GM12878 (cell line): ENCODE measurements around the gene CC2D2B. TPM values are rescaled to one million over a fixed set of nuclear protein-coding genes. Genes with fewer than 3 reads are reported as not detected.

ENCODE experiments used
- ATAC-seq: fragments of 200-7000 bp; cut with Tn5 transposase; 3 replicates; pipeline ENCODE4 v1.9.1; 2020; ENCODE audit warnings: mild to moderate bottlenecking, moderate library complexity
- BruUV-seq: library from RNA; stranded (reverse); fragments of 400-500 nt; replicated peaks from 2 replicates; lab custom pipeline; 2021; lab: Mats Ljungman, UMichigan
- CTCF ChIA-PET: fragments of 300-600 bp; sonication (Branson Sonifier 250); formaldehyde crosslinking; extraction: SDS; loops from one replicate; lab custom pipeline; 2021; ENCODE audit warnings: inconsistent platforms; lab: Yijun Ruan, JAX
- POLR2A ChIA-PET: fragments of 350-600 bp; formaldehyde crosslinking; extraction: SDS; loops from one replicate; lab custom pipeline; 2021; ENCODE audit warnings: inconsistent platforms; lab: Charles Lee
- RAD21 ChIA-PET: fragments of 300-600 bp; sonication (Branson Sonifier 250); formaldehyde crosslinking; loops from one replicate; lab custom pipeline; 2023; ENCODE audit warnings: antibody characterized with exemption; ENCODE audit not compliant: unreplicated experiment; lab: Charles Lee
- SMC1A ChIA-PET: fragments of 300-600 bp; sonication (Branson Sonifier 250); formaldehyde crosslinking; loops from one replicate; lab custom pipeline; 2023; ENCODE audit not compliant: unreplicated experiment, uncharacterized antibody; lab: Charles Lee
- DNase-seq: peaks from one replicate; pipeline ENCODE4 v3.0.0-alpha.2; 2011; ENCODE audit warnings: low read depth, low spot score
- FAIRE-seq: peaks from 3 replicates; lab custom pipeline; 2011; peaks lifted over from hg19 to GRCh38; lab: Jason Lieb, UNC
- H2AFZ ChIP-seq: 2 replicates; pipeline ENCODE4 v1.6.0; 2011; ENCODE audit warnings: low read depth, low read length, control low read depth; ENCODE audit not compliant: control insufficient read depth
- H3K27ac ChIP-seq: 2 replicates; pipeline ENCODE4 v1.5.1; 2011; ENCODE audit warnings: control low read depth; ENCODE audit not compliant: control insufficient read depth, insufficient read depth
- H3K27me3 ChIP-seq, 2 experiments: replicated peaks in 1 of 2; 2 replicates each; pipeline versions ENCODE4 v1.6.0 to v1.6.1; 2011; ENCODE audit warnings: low read length in 1 of 2; ENCODE audit not compliant: control insufficient read depth in 2 of 2, insufficient read depth in 2 of 2
- H3K36me3 ChIP-seq, 2 experiments: 2 replicates each; pipeline ENCODE4 v1.5.1; 2011; ENCODE audit warnings: low read length in 1 of 2; ENCODE audit not compliant: control insufficient read depth in 2 of 2, insufficient read depth in 2 of 2
- H3K4me1 ChIP-seq: 2 replicates; pipeline ENCODE4 v1.6.1; 2011; ENCODE audit warnings: mild to moderate bottlenecking, low read length, moderate library complexity, mixed read lengths; ENCODE audit not compliant: control insufficient read depth, insufficient read depth
- H3K4me2 ChIP-seq: 2 replicates; pipeline ENCODE4 v1.6.0; 2011; ENCODE audit warnings: control low read depth; ENCODE audit not compliant: control insufficient read depth, insufficient read depth
- H3K4me3 ChIP-seq: fragments of 200-600 bp; sonication (generic); 2 replicates; pipeline ENCODE4 v1.5.1; 2016
- H3K79me2 ChIP-seq: 2 replicates; pipeline ENCODE4 v1.6.0; 2011; ENCODE audit warnings: low read length; ENCODE audit not compliant: control insufficient read depth, insufficient read depth
- H3K9ac ChIP-seq: 2 replicates; pipeline ENCODE4 v1.8.0; 2011; ENCODE audit warnings: low read length, control low read depth, mixed read lengths; ENCODE audit not compliant: control insufficient read depth, insufficient read depth
- H3K9me3 ChIP-seq: replicated peaks from 3 replicates; pipeline ENCODE4 v1.5.1; 2011; ENCODE audit warnings: mild to moderate bottlenecking, low read length; ENCODE audit not compliant: control insufficient read depth, insufficient read depth
- H4K20me1 ChIP-seq: 2 replicates; pipeline ENCODE4 v1.6.0; 2011; ENCODE audit not compliant: control insufficient read depth, insufficient read depth
- ELK1 ChIP-seq: IDR thresholded peaks from 2 replicates; pipeline ENCODE4 v1.6.1; 2012; ENCODE audit warnings: low read depth, low read length, improper control_type of control experiment
- IRF3 ChIP-seq: fragments of 450-650 bp; IDR thresholded peaks from 2 replicates; pipeline ENCODE4 v1.6.1; 2014; ENCODE audit warnings: mild to moderate bottlenecking
- KDM1A ChIP-seq: fragments of 200-600 bp; sonication (generic); IDR thresholded peaks from 2 replicates; pipeline ENCODE4 v1.6.1; 2016; ENCODE audit warnings: borderline replicate concordance
- NBN ChIP-seq: fragments of 450-650 bp; IDR thresholded peaks from 2 replicates; pipeline ENCODE4 v1.6.1; 2016
- NKRF ChIP-seq: fragments of 450-650 bp; conservative IDR thresholded peaks from 2 replicates; pipeline ENCODE4 v1.6.1; 2017; ENCODE audit warnings: mild to moderate bottlenecking, moderate library complexity
- PAX5 ChIP-seq: IDR thresholded peaks from 2 replicates; pipeline ENCODE4 v1.6.1; 2011; ENCODE audit warnings: low read depth, low read length, borderline replicate concordance
- SIN3A ChIP-seq: IDR thresholded peaks from 2 replicates; pipeline ENCODE4 v1.6.1; 2012; ENCODE audit warnings: low read depth, low read length, improper control_type of control experiment
- ZBTB33 ChIP-seq: fragments of 450-650 bp; IDR thresholded peaks from 2 replicates; pipeline ENCODE4 v1.6.1; 2017; ENCODE audit warnings: mild to moderate bottlenecking
- ZNF274 ChIP-seq: IDR thresholded peaks from one replicate; pipeline ENCODE4 v1.8.0; 2011; ENCODE audit not compliant: insufficient read length, insufficient read depth
- ZZZ3 ChIP-seq: IDR thresholded peaks from 2 replicates; pipeline ENCODE4 v1.6.1; 2011; ENCODE audit warnings: low read depth; ENCODE audit not compliant: control insufficient read depth, insufficient read length
- WGBS: methylation state at CpG from one replicate; pipeline ENCODE4 v1.1.6; 2016; ENCODE audit warnings: low lambda C conversion rate; ENCODE audit not compliant: insufficient replicate concordance, insufficient coverage; ENCODE audit errors: missing lambda C conversion rate; 5-methylcytosine and 5-hydroxymethylcytosine counted together
- in situ Hi-C: fragments of 300-500 bp; cut with MboI; formaldehyde crosslinking; loops from 9 replicates; pipeline ENCODE4 v1.14.3; 2018; ENCODE audit warnings: mixed read lengths
- intact Hi-C: fragments of 100-400 bp; cut with micrococcal nuclease; formaldehyde crosslinking; loops from one replicate; pipeline ENCODE4 v1.14.2; 2022; ENCODE audit not compliant: unreplicated experiment
- polyA plus RNA-seq, 11 experiments: library from polyadenylated mRNA; depleted of rRNA in 4 of 11; unstranded in 6 of 11; stranded (reverse) in 5 of 11; fragments of >200 nt; fragmentation: Nextera tagmentation in 4 of 11; fragmentation: Illumina TruSeq in 1 of 11; extraction: Ambion mirVana in 4 of 11; extraction: Trizol in 1 of 11; gene quantifications; 1 replicate in 1 of 11; 2 replicates in 10 of 11; pipeline versions ENCODE4 v1.2.1 to v1.2.3, GENCODE V29; 2011 to 2016; ENCODE audit warnings: inconsistent platforms in 2 of 11, missing spikeins in 2 of 11, low read depth in 1 of 11
- total RNA-seq, 4 experiments: library from RNA; depleted of rRNA in 3 of 4; stranded (reverse); fragments of >200 nt in 3 of 4; fragmentation: Illumina TruSeq in 1 of 4; extraction: Trizol in 1 of 4; gene quantifications; 2 replicates each; pipeline versions ENCODE4 v1.2.1 to v1.2.3, GENCODE V29; 2013 to 2021
- TF ChIP-seq, protein P1 (sequence below): fragments of 450-650 bp; IDR thresholded peaks from 2 replicates; pipeline ENCODE4 v1.6.1; 2017; ENCODE audit warnings: antibody characterized with exemption, mild to moderate bottlenecking, moderate library complexity
- TF ChIP-seq, protein P2 (sequence below): IDR thresholded peaks from 2 replicates; pipeline ENCODE4 v1.6.1; 2012; ENCODE audit warnings: low read depth, low read length, improper control_type of control experiment
- TF ChIP-seq, protein P3 (sequence below): IDR thresholded peaks from 2 replicates; pipeline ENCODE4 v1.6.1; 2011; ENCODE audit warnings: borderline replicate concordance, low read depth, mild to moderate bottlenecking, moderate library complexity, low read length; ENCODE audit not compliant: insufficient read depth, poor library complexity, severe bottlenecking

Gene CC2D2B
- total and polyA plus RNA-seq, 10 of the 15 experiments (the other 5 are each of a cell fraction or from before 2014, with no cell fraction given): 0.42 to 2.8 (median 0.78) TPM

DNA sequence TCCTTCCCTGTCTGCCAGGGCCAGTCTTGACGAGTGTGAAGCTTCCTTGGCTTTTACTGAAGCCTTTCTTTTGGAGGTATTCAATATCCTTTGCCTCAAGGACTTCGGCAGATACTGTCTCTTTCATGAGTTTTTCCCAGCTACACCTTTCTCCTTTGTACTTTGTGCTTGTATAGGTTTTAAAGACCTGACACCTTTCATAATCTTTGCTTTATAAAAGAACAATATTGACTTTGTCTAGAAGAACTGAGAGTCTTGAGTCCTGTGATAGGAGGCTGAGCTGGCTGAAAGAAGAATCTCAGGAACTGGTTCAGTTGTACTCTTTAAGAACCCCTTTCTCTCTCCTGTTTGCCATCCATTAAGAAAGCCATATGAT, 41.3 kb upstream of the CC2D2B start:
- Histone ChIP-seq H3K4me3 (no peak overlapping the region), H3K9me3 (no peaks in the 10 kb centered on the region), H3K4me1 (peaks cover 9% of the 10 kb centered on the region; the same call in 1 of the 2 replicates), H4K20me1 (no peaks in the 10 kb centered on the region), H3K36me3 (peaks cover 34 to 39% of the 10 kb centered on the region in 2 experiments), H3K79me2 (no peaks in the 10 kb centered on the region), H3K27me3 (no peaks in the 10 kb centered on the region), H3K27ac (no peak overlapping the region), H3K4me2 (no peak overlapping the region), H3K9ac (no peak overlapping the region), H2AFZ (no peak overlapping the region)
- RAD21 ChIA-PET: interaction anchor here (5.1 kb wide), 1 partner anchor 172 kb away, joined by 108 read pairs; the partner anchor contains the start of gene TCTN3
- 100% methylated on average over 2 of the region's 2 CpGs for WGBS
- no peak for FAIRE-seq
- CTCF ChIA-PET: interaction anchor here (1.1 to 3.6 kb wide), 4 partner anchors 8 to 188 kb away, joined by 3 to 18 read pairs (median 10); partner anchors contain the start of gene TCTN3
- in situ Hi-C loops: no loop called here
- no TSS peak for BruUV-seq
- POLR2A ChIA-PET: no interaction called here
- SMC1A ChIA-PET: interaction anchor here (1.4 to 4.5 kb wide), 4 partner anchors 17 to 172 kb away, joined by 4 to 52 read pairs (median 22); partner anchors contain the start of genes ENTPD1 and TCTN3
- no peak for ATAC-seq
- no peak for DNase-seq
- intact Hi-C loops: no loop called here
- TF ChIP-seq IRF3 (no peak), ZNF274 (no peak), NBN (no peak), NKRF (no peak), ZBTB33 (no peak), KDM1A (no peak), ZZZ3 (no peak), SIN3A (no peak), ELK1 (no peak), PAX5 (no peak)
- TF ChIP-seq, protein P1, sequence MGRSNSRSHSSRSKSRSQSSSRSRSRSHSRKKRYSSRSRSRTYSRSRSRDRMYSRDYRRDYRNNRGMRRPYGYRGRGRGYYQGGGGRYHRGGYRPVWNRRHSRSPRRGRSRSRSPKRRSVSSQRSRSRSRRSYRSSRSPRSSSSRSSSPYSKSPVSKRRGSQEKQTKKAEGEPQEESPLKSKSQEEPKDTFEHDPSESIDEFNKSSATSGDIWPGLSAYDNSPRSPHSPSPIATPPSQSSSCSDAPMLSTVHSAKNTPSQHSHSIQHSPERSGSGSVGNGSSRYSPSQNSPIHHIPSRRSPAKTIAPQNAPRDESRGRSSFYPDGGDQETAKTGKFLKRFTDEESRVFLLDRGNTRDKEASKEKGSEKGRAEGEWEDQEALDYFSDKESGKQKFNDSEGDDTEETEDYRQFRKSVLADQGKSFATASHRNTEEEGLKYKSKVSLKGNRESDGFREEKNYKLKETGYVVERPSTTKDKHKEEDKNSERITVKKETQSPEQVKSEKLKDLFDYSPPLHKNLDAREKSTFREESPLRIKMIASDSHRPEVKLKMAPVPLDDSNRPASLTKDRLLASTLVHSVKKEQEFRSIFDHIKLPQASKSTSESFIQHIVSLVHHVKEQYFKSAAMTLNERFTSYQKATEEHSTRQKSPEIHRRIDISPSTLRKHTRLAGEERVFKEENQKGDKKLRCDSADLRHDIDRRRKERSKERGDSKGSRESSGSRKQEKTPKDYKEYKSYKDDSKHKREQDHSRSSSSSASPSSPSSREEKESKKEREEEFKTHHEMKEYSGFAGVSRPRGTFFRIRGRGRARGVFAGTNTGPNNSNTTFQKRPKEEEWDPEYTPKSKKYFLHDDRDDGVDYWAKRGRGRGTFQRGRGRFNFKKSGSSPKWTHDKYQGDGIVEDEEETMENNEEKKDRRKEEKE: no peak
- TF ChIP-seq, protein P2, sequence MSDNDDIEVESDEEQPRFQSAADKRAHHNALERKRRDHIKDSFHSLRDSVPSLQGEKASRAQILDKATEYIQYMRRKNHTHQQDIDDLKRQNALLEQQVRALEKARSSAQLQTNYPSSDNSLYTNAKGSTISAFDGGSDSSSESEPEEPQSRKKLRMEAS: no peak
- TF ChIP-seq, protein P3, sequence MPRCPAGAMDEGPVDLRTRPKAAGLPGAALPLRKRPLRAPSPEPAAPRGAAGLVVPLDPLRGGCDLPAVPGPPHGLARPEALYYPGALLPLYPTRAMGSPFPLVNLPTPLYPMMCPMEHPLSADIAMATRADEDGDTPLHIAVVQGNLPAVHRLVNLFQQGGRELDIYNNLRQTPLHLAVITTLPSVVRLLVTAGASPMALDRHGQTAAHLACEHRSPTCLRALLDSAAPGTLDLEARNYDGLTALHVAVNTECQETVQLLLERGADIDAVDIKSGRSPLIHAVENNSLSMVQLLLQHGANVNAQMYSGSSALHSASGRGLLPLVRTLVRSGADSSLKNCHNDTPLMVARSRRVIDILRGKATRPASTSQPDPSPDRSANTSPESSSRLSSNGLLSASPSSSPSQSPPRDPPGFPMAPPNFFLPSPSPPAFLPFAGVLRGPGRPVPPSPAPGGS: no peak
